Cerebellar cortex (tissue), 1 donor: ENCODE measurements around the gene UBE3D.
"Not testable (repeated sequence)": the region's sequence is repeated elsewhere in the genome, so short reads cannot be mapped to it uniquely, and the experiment has no call there.

ENCODE experiments used
- DNase-seq: peaks from one replicate; pipeline ENCODE4 v3.0.0-alpha.2; 2015; ENCODE audit warnings: low spot score

The UBE3D gene

DNA sequence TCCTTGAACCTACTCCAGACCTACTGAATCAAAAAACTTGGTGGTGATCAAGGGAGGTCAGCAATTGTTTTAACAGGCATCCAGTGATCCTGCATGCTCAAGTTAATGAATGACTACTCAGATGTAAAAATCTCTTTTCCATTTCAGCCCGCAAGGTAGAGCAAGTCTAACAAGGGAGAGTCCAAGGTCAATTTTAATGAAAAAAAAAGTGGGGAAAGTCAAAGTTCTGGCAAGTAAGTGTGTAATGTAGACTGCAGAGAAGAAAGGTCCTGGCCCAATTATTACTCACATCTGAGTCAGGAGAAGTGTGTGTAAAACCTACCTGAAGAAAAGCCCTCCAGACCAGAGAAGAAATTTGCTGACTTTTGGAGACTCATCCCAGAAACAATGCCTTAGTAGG, 193.5 kb downstream of the UBE3D start:
- DNase-seq = no peak

DNA sequence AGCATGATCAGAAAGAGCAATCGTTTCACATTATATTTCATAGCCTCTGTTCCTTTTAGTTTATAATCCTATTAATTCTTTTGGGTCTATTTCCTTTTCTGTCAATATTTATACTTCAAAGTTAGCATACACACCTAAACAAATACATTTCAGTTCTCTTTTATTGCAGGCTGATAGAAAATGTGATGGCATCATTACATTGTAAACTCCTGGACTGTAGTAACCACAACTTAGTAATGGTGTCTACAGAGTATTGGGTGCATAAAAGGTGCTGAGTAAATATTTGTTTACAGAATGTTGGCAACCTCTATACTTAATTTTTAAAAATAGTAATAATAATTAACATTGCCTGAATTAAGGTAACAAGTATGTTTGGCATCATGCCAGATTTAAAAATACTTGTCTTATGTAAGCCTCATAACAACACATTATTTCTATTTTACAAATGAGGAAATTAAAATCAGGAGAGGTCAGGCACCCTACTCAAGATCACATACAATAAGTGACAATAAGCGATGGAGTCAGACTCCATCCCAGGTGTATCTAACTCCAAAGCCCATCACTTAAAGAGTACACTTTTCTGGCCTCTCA, 195.0 kb downstream of the UBE3D start:
- no peak for DNase-seq

DNA sequence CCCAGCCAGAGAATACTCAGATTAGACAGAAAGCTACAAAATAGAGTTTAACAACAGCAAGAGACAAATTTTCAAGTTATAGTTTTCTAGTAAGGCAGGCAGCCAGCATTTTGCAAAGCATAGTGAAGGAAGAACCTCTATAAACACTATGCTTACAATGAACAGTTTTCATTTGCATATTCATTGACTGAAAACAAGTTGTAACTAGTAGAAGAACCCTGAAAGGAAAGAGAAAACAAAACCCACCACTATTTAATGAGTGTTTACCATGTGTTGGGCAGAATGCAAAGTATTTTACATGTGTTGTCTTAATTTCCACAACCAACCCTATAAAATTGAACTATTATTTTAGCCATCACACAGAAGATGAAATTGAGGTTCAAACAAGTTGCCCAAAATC, 196.1 kb downstream of the UBE3D start:
- DNase-seq = no peak

GRCh38 chr6:82867946-82868345, 197.7 kb downstream of the UBE3D start:
- DNase-seq = no peak

DNA sequence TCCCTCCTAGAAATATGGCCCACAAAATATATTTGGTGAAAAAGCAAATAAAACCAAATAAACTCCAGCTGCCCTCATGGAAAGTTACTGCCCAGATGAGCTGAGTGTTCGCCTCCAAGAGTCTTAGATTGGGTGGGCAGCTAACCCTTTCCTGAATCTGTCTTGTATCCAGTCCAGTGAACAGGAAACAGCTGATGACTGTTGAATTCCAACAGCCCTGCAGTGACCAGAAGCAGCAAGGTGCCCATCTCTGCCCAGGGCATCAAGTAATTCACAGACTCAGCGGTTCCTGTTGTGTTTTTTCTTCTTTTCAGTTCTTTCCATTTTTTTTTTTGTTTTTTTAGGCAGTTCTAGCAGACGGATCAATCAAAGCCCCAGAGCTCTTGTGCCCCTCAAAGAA, 199.2 kb downstream of the UBE3D start:
- DNase-seq = no peak

DNA sequence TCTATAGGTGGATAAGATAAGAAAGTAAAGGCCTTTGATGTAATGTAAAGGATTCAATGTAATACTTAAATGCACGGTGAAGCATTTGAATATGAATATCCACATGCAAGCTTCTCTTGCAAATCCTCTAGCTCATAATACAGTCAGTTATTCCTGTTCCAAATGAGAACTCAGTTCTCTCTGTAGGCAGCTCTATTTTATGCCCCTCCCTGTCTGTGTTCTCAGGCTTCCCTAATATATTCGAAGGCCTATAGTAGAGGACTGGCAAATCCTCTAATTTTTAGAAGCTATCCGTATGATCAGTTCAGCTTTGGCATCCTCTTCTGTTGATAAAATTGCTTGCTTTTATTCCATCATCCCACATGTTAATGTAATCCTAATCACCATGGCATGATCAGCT, 200.2 kb downstream of the UBE3D start:
- DNase-seq = no peak

- DNase-seq = no peak
Measured at GRCh38 chr6:82863781-82864180, 201.9 kb downstream of the UBE3D start.

- no peak for DNase-seq
Measured at GRCh38 chr6:82862543-82862942, 203.1 kb downstream of the UBE3D start.

DNA sequence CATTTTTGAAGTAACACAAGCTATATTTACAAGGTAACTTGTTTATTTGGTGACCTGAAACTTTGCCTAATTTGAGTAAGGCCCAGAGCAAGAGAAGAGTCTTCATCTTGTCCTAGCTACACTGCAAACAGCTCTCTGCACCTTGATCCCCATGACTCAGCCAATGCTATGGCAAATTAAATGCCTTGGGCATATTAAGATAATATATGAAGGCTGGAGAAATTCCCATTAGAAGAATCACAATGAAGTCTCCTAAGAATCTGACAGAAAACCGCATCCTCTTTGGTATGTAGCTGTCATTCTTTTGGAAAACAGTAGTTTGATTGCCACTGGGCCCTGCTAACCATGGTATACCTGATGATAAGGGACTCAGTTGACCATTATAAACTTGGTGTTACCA, 204.5 kb downstream of the UBE3D start:
- DNase-seq = no peak

- DNase-seq = not testable (repeated sequence)
Measured at GRCh38 chr6:82856077-82856476, 209.6 kb downstream of the UBE3D start.

DNA sequence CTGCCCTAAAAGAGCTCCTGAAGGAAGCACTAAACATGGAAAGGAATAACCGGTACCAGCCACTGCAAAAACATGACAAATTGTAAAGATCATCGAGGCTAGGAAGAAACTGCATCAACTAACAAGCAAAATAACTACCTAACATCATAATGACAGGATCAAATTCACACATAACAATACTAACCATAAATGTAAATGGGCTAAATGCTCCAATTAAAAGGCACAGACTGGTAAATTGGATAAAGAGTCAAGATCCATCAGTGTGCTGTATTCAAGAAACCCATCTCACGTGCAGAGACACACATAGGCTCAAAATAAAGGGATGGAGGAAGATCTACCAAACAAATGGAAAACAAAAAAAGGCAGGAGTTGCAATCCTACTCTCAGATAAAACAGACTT, 212.7 kb downstream of the UBE3D start:
- DNase-seq = not testable (repeated sequence)

DNA sequence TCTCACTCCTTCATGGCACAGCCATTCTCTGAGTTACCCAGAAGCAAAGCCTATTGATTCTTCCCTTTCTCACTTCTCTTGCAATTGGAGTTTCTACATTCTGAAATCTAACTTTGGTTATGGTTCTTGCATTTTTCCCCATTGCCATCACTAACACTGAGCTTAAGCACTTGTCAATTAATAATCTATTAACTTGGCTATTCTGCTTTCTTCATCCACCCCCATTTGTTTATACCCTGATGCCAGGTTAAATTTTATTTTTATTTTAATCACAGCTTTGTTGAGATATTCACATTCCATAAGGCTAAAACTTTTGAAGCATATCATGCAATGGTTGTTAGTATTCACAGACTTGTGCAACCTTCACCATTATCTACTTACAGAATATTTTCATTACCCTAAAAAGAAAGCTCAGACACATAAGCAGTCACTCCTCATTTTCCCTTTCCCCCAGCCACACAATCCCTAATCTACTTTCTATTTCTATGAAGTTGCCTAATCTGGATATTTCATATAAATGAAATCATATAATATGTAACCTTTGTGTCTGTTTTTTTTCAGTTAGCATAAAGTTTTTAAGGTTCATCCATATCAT, 222.3 kb downstream of the UBE3D start:
- DNase-seq = no peak

DNA sequence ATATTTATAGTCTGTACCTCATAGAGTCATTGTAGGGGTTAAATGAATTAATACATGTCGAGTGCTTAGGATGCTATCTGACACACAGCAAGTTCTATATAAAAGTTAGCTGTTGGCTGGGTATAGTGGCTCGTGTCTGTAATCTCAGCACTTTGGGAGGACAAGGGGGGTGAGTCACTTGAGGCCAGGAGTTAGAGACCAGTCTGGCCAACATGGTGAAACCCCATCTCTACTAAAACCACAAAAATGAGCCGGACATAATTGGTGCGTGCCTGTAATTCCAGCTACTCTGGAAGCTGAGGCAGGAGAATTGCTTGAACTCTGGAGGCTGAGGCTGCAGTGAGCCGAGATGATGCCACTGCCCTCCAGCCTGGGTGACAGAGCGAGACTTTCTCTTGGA, 222.9 kb downstream of the UBE3D start:
- no peak for DNase-seq
